GM23338 (cell line): ENCODE data around the gene RAPGEF4. TPM values are rescaled to one million over a fixed set of nuclear protein-coding genes. Genes with fewer than 3 reads are reported as not detected.

ENCODE experiments used
- CREB1 ChIP-seq: fragments of 250-450 bp; sonication (Bioruptor Pico); IDR thresholded peaks from 2 replicates; pipeline ENCODE4 v1.5.0; 2020; ENCODE audit warnings: low read depth, mild to moderate bottlenecking, moderate library complexity
- JUNB ChIP-seq: IDR thresholded peaks from one replicate; pipeline ENCODE4 v1.6.1; 2016; ENCODE audit warnings: antibody characterized with exemption; ENCODE audit not compliant: unreplicated experiment
- REST ChIP-seq: IDR thresholded peaks from one replicate; pipeline ENCODE4 v1.6.1; 2018; ENCODE audit warnings: antibody characterized with exemption; ENCODE audit not compliant: unreplicated experiment
- ZNF331 ChIP-seq: fragments of 250-450 bp; sonication (Bioruptor Pico); IDR thresholded peaks from 2 replicates; pipeline ENCODE4 v1.5.0; 2020; ENCODE audit warnings: low read depth, mild to moderate bottlenecking, moderate library complexity
- ZNF462 ChIP-seq: fragments of 250-450 bp; sonication (Bioruptor Pico); IDR thresholded peaks from 2 replicates; pipeline ENCODE4 v1.5.0; 2020; ENCODE audit warnings: mild to moderate bottlenecking, moderate library complexity
- polyA plus RNA-seq: library from polyadenylated mRNA; unstranded; fragments of >200 nt; fragmentation: Nextera tagmentation; extraction: Ambion mirVana; gene quantifications from 2 replicates; pipeline ENCODE4 v1.2.1, GENCODE V29; 2016
- total RNA-seq: library from RNA; depleted of rRNA; stranded (reverse); fragments of >200 nt; shearing (Covaris generic); gene quantifications from 2 replicates; pipeline ENCODE4 v1.2.3, GENCODE V29; 2014

Gene RAPGEF4
- total and polyA plus RNA-seq, 2 experiments from 2014 or later: 1.7 to 4.7 TPM

GRCh38 chr2:173090276-173090877 lies 354.7 kb downstream of the RAPGEF4 start (continued):
- TF ChIP-seq ZNF462 (CRISPR knock-in tag) (no peak), JUNB (no peak), CREB1 (CRISPR knock-in tag) (no peak), REST (no peak), ZNF331 (CRISPR knock-in tag) (no peak)
